Stimulated activated naive CD8-positive, alpha-beta T cell treated with anti-CD3 and anti-CD28 coated beads, Interleukin-15, Interleukin-2, amounts not matched to agents 100 ng/mL and 50 ng/mL, for 24 hours (primary cell): Measurements from ENCODE around the gene TAT.
A peak's percentile ranks its signal among the peaks of the same experiment; 100 is the strongest.
"Not testable (repeated sequence)": the region's sequence is repeated elsewhere in the genome, so short reads cannot be mapped to it uniquely, and the experiment has no call there.

Source experiments
- H3K27ac Mint-ChIP-seq: one replicate; pipeline ENCODE4 v1.8.0; 2021; ENCODE audit warnings: mild to moderate bottlenecking, mixed read lengths
- H3K27me3 Mint-ChIP-seq: one replicate; pipeline ENCODE4 v1.8.0; 2021; ENCODE audit warnings: mixed read lengths
- H3K36me3 Mint-ChIP-seq: one replicate; pipeline ENCODE4 v1.8.0; 2021; ENCODE audit warnings: low read depth, mixed read lengths
- H3K4me1 Mint-ChIP-seq: one replicate; pipeline ENCODE4 v1.8.0; 2021; ENCODE audit warnings: low read depth, mixed read lengths
- H3K4me3 Mint-ChIP-seq: one replicate; pipeline ENCODE4 v1.8.0; 2021; ENCODE audit warnings: mild to moderate bottlenecking, mixed read lengths
- H3K9me3 Mint-ChIP-seq: one replicate; pipeline ENCODE4 v1.8.0; 2021; ENCODE audit warnings: mixed read lengths

The TAT gene

GRCh38 chr16:71576971-71577370 is at the start of gene TAT:
TAT (minus strand) TSS chr16:71577092; CDS start chr16:71576415, 677 bp downstream.
- Mint-ChIP-seq H3K4me1 (no peaks in the 10 kb centered on the region), H3K9me3 (no peaks in the 10 kb centered on the region), H3K36me3 (no peaks in the 10 kb centered on the region), H3K27me3 (peaks cover 10% of the 10 kb centered on the region), H3K27ac (no peak within 1 kb of the TSS), H3K4me3 (no peak within 1 kb of the TSS)

GRCh38 chr16:71626018-71626857 is 49.3 kb upstream of the TAT start, which contains the start of gene MARVELD3:
MARVELD3 (plus strand) TSS chr16:71626184; CDS start chr16:71626230, 46 bp downstream.
- Mint-ChIP-seq H3K27me3 (peaks cover 23% of the 10 kb centered on the region), H3K4me3 (peak within 1 kb of the TSS; percentile 23), H3K4me1 (peaks cover 10% of the 10 kb centered on the region), H3K9me3 (no peaks in the 10 kb centered on the region), H3K36me3 (no peaks in the 10 kb centered on the region), H3K27ac (no peak within 1 kb of the TSS)

- H3K27me3 Mint-ChIP-seq: peaks cover 23% of the 10 kb centered on the region
- peaks cover 10% of the 10 kb centered on the region for H3K4me1 Mint-ChIP-seq
- peak overlapping the region; percentile 12 for H3K4me3 Mint-ChIP-seq
- no peak overlapping the region for H3K27ac Mint-ChIP-seq
- H3K9me3 Mint-ChIP-seq: no peaks in the 10 kb centered on the region
- no peaks in the 10 kb centered on the region for H3K36me3 Mint-ChIP-seq
These were observed 48.4 kb upstream of the TAT start for GRCh38 chr16:71625113-71625850.

GRCh38 chr16:71623597-71623996 is 46.7 kb upstream of the TAT start:
- peaks cover 10% of the 10 kb centered on the region for H3K4me1 Mint-ChIP-seq
- H3K27me3 Mint-ChIP-seq: peaks cover 21% of the 10 kb centered on the region
- H3K36me3 Mint-ChIP-seq: no peaks in the 10 kb centered on the region
- H3K4me3 Mint-ChIP-seq: no peak overlapping the region
- no peaks in the 10 kb centered on the region for H3K9me3 Mint-ChIP-seq
- H3K27ac Mint-ChIP-seq: no peak overlapping the region

GRCh38 chr16:71622088-71622487 is 45.2 kb upstream of the TAT start:
- H3K36me3 Mint-ChIP-seq: no peaks in the 10 kb centered on the region
- H3K4me1 Mint-ChIP-seq: peaks cover 10% of the 10 kb centered on the region
- peaks cover 9% of the 10 kb centered on the region for H3K27me3 Mint-ChIP-seq
- no peak overlapping the region for H3K4me3 Mint-ChIP-seq
- no peak overlapping the region for H3K27ac Mint-ChIP-seq
- H3K9me3 Mint-ChIP-seq: no peaks in the 10 kb centered on the region

GRCh38 chr16:71618429-71618828 is 41.5 kb upstream of the TAT start:
- Mint-ChIP-seq H3K27me3 (peaks cover 10% of the 10 kb centered on the region), H3K27ac (no peak overlapping the region), H3K4me3 (no peak overlapping the region), H3K9me3 (no peaks in the 10 kb centered on the region), H3K4me1 (peaks cover 10% of the 10 kb centered on the region), H3K36me3 (no peaks in the 10 kb centered on the region)

- H3K4me3 Mint-ChIP-seq, H3K9me3 Mint-ChIP-seq, H3K36me3 Mint-ChIP-seq, H3K4me1 Mint-ChIP-seq, H3K27ac Mint-ChIP-seq: not testable (repeated sequence)
- peaks cover 25% of the 10 kb centered on the region for H3K27me3 Mint-ChIP-seq
These were observed 38.1 kb upstream of the TAT start for GRCh38 chr16:71614956-71615355.

GRCh38 chr16:71610936-71611871 is 34.3 kb upstream of the TAT start:
- Mint-ChIP-seq H3K36me3 (no peaks in the 10 kb centered on the region), H3K27me3 (peaks cover 25% of the 10 kb centered on the region), H3K27ac (no peak overlapping the region), H3K4me1 (peaks cover 21% of the 10 kb centered on the region), H3K4me3 (peak overlapping the region; percentile 43), H3K9me3 (no peaks in the 10 kb centered on the region)

GRCh38 chr16:71610447-71610846 is 33.6 kb upstream of the TAT start:
- peak overlapping the region; percentile 18 for H3K27ac Mint-ChIP-seq

GRCh38 chr16:71609066-71609465 is 32.2 kb upstream of the TAT start:
- H3K27me3 Mint-ChIP-seq: peaks cover 21% of the 10 kb centered on the region
- H3K27ac Mint-ChIP-seq: no peak overlapping the region
- H3K9me3 Mint-ChIP-seq: no peaks in the 10 kb centered on the region
- H3K36me3 Mint-ChIP-seq: no peaks in the 10 kb centered on the region
- H3K4me1 Mint-ChIP-seq: peaks cover 21% of the 10 kb centered on the region
- H3K4me3 Mint-ChIP-seq: no peak overlapping the region

More at GRCh38 chr16:71610447-71610846, 33.6 kb upstream of the TAT start:
- Mint-ChIP-seq H3K36me3 (no peaks in the 10 kb centered on the region), H3K4me3 (no peak overlapping the region), H3K4me1 (peaks cover 21% of the 10 kb centered on the region), H3K9me3 (no peaks in the 10 kb centered on the region), H3K27me3 (peaks cover 25% of the 10 kb centered on the region)

- Mint-ChIP-seq H3K36me3 (no peaks in the 10 kb centered on the region), H3K4me3 (no peak overlapping the region), H3K27ac (no peak overlapping the region), H3K4me1 (no peaks in the 10 kb centered on the region), H3K9me3 (no peaks in the 10 kb centered on the region), H3K27me3 (peaks cover 26% of the 10 kb centered on the region)
These were observed 23.9 kb upstream of the TAT start for GRCh38 chr16:71600822-71601221.

GRCh38 chr16:71598426-71598825 is 21.5 kb upstream of the TAT start:
- not testable (repeated sequence) for H3K4me1 Mint-ChIP-seq, H3K9me3 Mint-ChIP-seq, H3K27ac Mint-ChIP-seq, H3K4me3 Mint-ChIP-seq, H3K36me3 Mint-ChIP-seq
- H3K27me3 Mint-ChIP-seq: peaks cover 39% of the 10 kb centered on the region

- not testable (repeated sequence) for H3K36me3 Mint-ChIP-seq, H3K9me3 Mint-ChIP-seq, H3K27ac Mint-ChIP-seq, H3K4me1 Mint-ChIP-seq, H3K4me3 Mint-ChIP-seq
- peaks cover 58% of the 10 kb centered on the region for H3K27me3 Mint-ChIP-seq
These were observed 18.5 kb upstream of the TAT start for GRCh38 chr16:71595340-71595826.

- no peaks in the 10 kb centered on the region for H3K4me1 Mint-ChIP-seq
- peaks cover 57% of the 10 kb centered on the region for H3K27me3 Mint-ChIP-seq
- H3K27ac Mint-ChIP-seq: no peak overlapping the region
- no peaks in the 10 kb centered on the region for H3K9me3 Mint-ChIP-seq
- no peak overlapping the region for H3K4me3 Mint-ChIP-seq
- H3K36me3 Mint-ChIP-seq: no peaks in the 10 kb centered on the region
These were observed 17.2 kb upstream of the TAT start for GRCh38 chr16:71594000-71594646.
